ENCODE measurements around the gene JTB. TPM values are rescaled to one million over a fixed set of nuclear protein-coding genes. Genes with fewer than 3 reads are reported as not detected.

The JTB gene
- total RNA-seq, 1 experiment from 2014 or later, result 123 TPM

DNA sequence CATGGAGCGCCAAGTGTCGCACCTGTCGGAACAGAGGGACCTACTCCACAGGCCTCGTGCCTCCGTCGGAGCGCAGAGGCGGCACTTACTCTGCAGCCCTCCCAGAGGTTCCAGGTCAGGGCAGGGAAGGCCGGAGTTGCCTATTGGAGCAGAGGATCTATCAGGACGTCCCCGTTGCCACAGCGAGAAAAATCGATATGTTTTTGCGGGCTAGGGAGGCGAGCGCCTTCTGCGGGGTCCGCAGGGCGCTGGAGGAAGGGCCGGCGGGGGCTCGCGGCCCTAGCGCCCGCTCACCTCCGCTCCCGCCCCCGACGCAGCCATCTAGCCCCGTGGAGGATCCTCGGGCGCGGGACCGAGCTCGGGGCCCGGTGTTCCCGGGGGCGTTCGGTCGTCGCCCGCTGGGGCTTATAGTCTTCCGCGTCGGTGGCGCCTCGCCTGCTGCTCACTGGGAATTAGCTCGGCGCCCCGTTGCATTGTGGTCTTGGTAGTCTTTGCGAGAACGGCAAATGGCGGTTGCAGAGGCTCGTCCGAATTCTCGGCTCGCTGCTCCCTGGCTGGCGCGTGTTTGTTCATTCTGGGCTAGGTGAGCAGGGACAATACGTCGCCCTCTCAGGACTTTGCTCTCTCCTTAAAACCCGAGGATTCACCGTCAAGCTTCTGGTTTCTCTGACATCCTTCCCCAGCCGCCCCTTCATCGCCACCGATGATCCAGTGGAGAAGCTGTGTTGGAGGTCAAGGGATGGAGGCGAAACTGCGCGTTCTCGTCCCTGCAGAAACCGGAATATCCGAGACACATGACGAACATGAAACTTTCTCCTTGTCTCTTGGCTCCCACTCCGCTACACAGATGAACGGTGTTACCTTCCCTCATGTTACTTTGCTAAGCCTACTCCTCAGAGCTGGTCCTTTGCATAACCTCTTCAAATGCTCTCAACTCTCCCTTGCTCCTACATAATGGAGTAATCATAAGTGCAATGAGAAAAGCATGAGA lies at the start of gene JTB (continued):
- peak; percentile 51 for TF ChIP-seq SIN3A (IDR thresholded peaks at IDR 0.05; ENCODE audit: low read depth)
- TF ChIP-seq, protein P1, sequence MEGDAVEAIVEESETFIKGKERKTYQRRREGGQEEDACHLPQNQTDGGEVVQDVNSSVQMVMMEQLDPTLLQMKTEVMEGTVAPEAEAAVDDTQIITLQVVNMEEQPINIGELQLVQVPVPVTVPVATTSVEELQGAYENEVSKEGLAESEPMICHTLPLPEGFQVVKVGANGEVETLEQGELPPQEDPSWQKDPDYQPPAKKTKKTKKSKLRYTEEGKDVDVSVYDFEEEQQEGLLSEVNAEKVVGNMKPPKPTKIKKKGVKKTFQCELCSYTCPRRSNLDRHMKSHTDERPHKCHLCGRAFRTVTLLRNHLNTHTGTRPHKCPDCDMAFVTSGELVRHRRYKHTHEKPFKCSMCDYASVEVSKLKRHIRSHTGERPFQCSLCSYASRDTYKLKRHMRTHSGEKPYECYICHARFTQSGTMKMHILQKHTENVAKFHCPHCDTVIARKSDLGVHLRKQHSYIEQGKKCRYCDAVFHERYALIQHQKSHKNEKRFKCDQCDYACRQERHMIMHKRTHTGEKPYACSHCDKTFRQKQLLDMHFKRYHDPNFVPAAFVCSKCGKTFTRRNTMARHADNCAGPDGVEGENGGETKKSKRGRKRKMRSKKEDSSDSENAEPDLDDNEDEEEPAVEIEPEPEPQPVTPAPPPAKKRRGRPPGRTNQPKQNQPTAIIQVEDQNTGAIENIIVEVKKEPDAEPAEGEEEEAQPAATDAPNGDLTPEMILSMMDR (IDR thresholded peaks at IDR 0.05 in 2 of 3, conservative IDR thresholded peaks at IDR 0.05 in 1 of 3; ENCODE audit: borderline replicate concordance in 1 of 3, insufficient read depth in 1 of 3, low read depth in 2 of 3, low read length in 2 of 3), result no peak
- TF ChIP-seq, protein P2, sequence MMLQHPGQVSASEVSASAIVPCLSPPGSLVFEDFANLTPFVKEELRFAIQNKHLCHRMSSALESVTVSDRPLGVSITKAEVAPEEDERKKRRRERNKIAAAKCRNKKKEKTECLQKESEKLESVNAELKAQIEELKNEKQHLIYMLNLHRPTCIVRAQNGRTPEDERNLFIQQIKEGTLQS (IDR thresholded peaks at IDR 0.05), result no peak
- peak; percentile 48 for TF ChIP-seq POLR2A (IDR thresholded peaks at IDR 0.05; ENCODE audit: borderline replicate concordance, extremely low read depth, insufficient read depth, insufficient read length)

DNA sequence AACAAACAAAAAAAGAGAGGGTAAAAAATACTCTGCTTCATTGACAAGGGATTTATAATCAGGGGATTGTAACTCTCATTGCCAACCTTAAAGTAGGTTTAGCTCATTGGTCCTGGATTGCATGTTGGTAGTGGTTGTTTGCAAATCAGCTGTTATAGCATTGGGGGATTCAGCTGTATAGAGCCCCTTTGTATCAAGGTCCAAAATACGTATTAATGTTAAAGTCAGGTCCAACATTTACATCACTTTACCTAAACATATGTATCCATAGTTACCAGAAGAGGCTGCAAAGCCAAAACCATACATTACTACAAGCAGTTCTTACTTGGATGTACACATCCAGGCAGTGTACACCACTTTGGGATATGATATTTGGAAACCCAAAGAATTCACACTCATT lies 42.5 kb upstream of the JTB start:
- Histone ChIP-seq H3K4me3 (replicated peaks in 1 of 2; ENCODE audit: low read depth in 1 of 2, low read length in 2 of 2) (no peak overlapping the region), H3K36me3 (ENCODE audit: control insufficient read depth in 1 of 2, insufficient read depth in 2 of 2, low read length in 2 of 2) (no peaks in the 10 kb centered on the region), H3K4me2 (ENCODE audit: low read length) (no peak overlapping the region), H3K27ac (ENCODE audit: low read depth, low read length) (no peak overlapping the region), H3K9me3 (ENCODE audit: control insufficient read depth in 1 of 2, insufficient read depth in 1 of 2, low read depth in 1 of 2, low read length in 2 of 2) (no peaks in the 10 kb centered on the region), H3K9me2 (ENCODE audit: insufficient read depth) (no peaks in the 10 kb centered on the region), H2AFZ (ENCODE audit: low read depth, low read length, poor library complexity, severe bottlenecking) (no peak overlapping the region), H4K20me1 (ENCODE audit: insufficient read depth) (no peaks in the 10 kb centered on the region), H3K4me1 (ENCODE audit: control insufficient read depth in 1 of 2, insufficient read depth in 2 of 2, low read length in 2 of 2) (no peaks in the 10 kb centered on the region), H3K27me3 (ENCODE audit: insufficient read depth, low read length) (no peaks in the 10 kb centered on the region), H3K9ac (ENCODE audit: low read length) (no peak overlapping the region), H3K79me2 (ENCODE audit: insufficient read depth, low read length) (no peaks in the 10 kb centered on the region)
- ChIA-PET RAD21 (ENCODE audit: low non-redundant PET in 1 of 2, low total read pairs in 2 of 2, uncharacterized antibody in 2 of 2, unreplicated experiment in 2 of 2) (no interaction called here), CTCF (no interaction called here), POLR2A (interaction anchor here (1.6 kb wide), 1 partner anchor 29 kb away, joined by 4 read pairs; the partner anchor contains the start of gene RPS27)
- intact Hi-C loops (cut with micrococcal nuclease), result no loop called here
- ATAC-seq (no peak), DNase-seq (ENCODE audit: low read depth, low spot score) (no peak)
- no TSS peak for BruUV-seq (replicated peaks)
- TF ChIP-seq ELF1 (IDR thresholded peaks at IDR 0.05; ENCODE audit: borderline replicate concordance, low read depth) (no peak), EZH2phosphoT487 (IDR thresholded peaks at IDR 0.05; ENCODE audit: borderline replicate concordance) (no peak), CEBPB (IDR thresholded peaks at IDR 0.05; ENCODE audit: low read depth) (no peak), FOSL1 (IDR thresholded peaks at IDR 0.05; ENCODE audit: low read depth) (no peak), ZNF274 (IDR thresholded peaks at IDR 0.05; ENCODE audit: low read depth, low read length) (no peak), POLR2A (IDR thresholded peaks at IDR 0.05; ENCODE audit: borderline replicate concordance, extremely low read depth, insufficient read depth, insufficient read length) (no peak), ZFX (IDR thresholded peaks at IDR 0.05) (no peak)
- TF ChIP-seq, protein P3, sequence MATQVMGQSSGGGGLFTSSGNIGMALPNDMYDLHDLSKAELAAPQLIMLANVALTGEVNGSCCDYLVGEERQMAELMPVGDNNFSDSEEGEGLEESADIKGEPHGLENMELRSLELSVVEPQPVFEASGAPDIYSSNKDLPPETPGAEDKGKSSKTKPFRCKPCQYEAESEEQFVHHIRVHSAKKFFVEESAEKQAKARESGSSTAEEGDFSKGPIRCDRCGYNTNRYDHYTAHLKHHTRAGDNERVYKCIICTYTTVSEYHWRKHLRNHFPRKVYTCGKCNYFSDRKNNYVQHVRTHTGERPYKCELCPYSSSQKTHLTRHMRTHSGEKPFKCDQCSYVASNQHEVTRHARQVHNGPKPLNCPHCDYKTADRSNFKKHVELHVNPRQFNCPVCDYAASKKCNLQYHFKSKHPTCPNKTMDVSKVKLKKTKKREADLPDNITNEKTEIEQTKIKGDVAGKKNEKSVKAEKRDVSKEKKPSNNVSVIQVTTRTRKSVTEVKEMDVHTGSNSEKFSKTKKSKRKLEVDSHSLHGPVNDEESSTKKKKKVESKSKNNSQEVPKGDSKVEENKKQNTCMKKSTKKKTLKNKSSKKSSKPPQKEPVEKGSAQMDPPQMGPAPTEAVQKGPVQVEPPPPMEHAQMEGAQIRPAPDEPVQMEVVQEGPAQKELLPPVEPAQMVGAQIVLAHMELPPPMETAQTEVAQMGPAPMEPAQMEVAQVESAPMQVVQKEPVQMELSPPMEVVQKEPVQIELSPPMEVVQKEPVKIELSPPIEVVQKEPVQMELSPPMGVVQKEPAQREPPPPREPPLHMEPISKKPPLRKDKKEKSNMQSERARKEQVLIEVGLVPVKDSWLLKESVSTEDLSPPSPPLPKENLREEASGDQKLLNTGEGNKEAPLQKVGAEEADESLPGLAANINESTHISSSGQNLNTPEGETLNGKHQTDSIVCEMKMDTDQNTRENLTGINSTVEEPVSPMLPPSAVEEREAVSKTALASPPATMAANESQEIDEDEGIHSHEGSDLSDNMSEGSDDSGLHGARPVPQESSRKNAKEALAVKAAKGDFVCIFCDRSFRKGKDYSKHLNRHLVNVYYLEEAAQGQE (IDR thresholded peaks at IDR 0.05; ENCODE audit: low read depth), result no peak

All from HCT116 (cell line).